Inflammatory macrophage treated with lipopolysaccharide for 4 hours (primary cell): ENCODE data around the gene ACKR3.

Source experiments
- DNase-seq: peaks from one replicate; pipeline ENCODE4 v3.0.0-alpha.2; 2020

Gene ACKR3

DNA sequence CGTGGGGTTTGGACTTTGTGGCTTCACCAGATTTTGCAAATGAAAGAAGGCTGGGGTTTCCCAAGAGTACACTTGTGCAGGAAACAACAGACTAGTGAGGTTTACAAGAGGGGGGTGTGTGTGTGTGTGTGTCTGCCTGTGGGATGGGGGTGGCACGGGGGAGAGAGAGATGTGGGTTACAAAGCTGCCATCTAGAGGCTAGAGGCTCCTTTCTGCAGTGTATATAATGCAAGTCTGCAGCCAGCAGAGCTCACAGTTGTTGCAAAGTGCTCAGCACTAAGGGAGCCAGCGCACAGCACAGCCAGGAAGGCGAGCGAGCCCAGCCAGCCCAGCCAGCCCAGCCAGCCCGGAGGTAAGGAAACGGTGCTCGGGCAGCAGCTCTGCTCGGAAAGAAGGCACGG, at the start of gene ACKR3:
TSS of gene ACKR3 (plus strand) at position 253 of the 401 bp plus-strand sequence. CDS start 10,641 bp downstream, outside the sequence.
- DNase-seq: peak; percentile 71

DNA sequence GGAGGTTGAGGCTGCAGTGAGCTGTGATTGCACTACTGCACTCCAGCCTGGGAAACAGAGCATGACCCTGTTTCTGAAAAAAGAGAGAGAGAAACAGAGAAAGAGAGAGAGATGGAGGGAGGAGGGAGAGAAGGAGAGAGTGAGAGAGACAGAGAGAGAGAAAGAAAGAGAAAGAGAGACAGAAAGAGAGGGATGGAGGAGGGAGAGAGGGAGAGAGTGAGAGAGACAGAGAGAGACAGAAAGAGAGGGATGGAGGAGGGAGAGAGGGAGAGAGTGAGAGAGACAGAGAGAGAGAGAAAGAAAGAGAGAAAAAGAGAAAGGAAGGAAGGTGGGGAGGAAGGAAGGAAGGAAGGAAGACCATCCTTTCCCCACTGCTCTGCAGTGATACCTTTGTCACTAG, 48.1 kb upstream of the ACKR3 start:
- DNase-seq: no peak

DNA sequence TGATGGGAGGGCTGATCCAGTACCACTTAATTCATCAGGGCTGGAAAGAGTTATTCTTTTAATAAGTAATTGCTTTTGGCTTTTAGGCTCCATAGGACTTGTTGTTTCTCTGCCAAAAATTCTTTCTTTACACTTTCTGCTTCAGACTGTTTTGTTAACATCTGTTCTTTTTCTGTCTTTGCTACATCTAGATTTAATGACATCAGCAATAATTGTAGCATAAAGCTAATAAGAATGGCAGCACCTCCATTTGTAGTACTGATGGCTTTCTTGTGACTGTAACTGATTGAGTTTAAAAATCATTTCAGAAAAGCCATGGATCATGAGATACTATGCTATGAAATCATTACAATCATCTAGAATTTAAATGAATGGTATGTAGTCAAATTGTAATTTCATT, 46.4 kb upstream of the ACKR3 start:
- DNase-seq: no peak

DNA sequence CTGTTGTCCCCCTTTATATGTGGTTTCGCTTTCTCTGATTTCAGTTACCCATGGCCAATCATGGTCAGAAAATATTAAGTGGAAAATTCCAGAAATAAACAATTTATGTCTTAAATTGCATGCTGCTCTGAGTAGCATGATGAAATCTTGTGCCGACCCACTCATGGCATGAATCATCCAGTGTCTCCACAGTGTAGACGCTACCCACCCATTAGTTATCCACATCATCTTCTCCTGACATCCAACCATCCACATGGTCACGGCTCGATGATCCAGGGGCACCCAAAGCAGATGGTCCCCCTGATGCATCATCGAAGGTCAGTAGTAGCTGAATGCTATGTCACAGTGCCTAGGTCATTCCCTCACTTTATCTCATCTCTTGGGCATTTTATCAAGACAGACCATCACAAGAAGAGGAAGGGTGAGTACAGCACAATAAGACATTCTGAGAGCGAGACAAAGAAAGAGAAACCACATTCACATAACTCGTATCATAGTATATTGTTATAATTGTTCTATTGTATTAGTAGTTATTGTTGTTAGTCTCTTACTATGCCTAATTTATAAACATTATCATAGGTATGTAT, 44.1 kb upstream of the ACKR3 start:
- peak; percentile 42 for DNase-seq

DNA sequence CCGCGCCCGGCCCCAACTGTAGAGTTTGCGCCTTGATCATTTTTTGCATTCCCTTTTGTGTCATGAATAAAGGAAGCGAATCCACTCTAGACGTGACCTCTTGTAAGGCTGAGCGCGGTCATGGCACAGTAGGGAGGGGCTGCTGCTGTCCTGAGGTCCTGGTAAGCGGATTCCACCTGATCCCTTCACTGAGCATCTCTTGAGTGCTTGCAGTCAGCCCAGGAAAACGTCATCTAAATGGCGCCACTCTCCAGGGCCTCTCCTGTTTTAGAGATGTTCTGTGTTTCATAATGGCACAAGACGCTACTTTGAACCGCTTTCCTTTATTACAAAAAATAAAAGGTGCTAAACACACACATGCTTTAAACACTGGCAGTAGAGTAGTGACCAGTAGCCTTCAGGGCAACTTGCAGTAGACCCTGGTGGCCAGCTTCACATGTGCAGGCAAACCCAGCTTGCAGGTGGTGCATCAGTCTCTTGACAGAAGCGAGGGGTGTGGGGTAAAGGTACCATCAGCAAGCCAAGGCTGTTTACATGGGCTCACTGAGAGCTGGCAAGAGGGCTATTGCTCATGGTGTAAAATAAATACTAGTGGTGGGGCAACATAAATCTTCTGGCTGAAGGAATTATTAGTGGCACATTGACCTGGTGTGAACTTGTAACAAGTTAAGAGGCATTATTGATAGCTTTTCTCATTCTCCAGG, 43.0 kb upstream of the ACKR3 start:
- DNase-seq: no peak

DNA sequence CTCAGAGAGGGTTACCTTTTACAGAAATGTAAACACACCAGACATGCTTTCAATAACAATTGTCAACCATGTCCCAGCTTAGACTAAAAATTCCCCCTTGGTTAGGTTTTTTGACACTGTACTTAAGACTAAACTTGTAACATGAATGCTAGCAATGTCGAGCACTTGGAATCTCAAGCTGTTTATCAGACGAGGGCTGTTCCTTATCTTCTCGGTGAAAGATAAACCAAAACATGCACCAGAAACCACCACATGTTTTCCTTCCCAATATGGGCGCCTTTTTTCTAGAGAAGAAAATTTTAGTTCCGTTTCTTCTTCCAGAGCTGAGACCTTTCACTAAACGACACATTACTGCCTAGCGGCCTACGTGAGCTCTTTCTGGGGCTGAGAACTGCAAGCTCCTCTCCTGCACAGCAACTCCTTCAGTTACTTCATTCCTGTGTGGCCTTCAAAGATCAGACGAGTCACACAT, 42.4 kb upstream of the ACKR3 start:
- DNase-seq: no peak

DNA sequence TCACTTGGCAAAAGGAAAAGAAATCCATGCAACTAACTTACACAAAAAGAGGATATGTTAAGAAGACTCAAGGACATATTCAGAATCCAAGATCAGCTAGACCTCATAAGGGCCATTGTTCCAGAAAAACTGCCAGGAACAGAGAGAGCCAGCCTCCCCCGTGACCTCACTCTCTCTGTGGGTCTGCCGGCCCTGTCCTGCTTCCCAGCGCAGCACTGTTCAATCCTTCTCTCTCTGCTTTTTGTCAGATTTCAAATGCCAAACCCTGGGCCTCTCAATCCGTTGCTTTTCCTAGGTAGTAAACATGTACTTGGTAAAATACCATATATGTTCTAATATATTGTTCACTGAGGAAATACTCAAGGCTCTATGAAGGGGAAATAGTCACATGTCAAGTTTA, 40.0 kb upstream of the ACKR3 start:
- no peak for DNase-seq

DNA sequence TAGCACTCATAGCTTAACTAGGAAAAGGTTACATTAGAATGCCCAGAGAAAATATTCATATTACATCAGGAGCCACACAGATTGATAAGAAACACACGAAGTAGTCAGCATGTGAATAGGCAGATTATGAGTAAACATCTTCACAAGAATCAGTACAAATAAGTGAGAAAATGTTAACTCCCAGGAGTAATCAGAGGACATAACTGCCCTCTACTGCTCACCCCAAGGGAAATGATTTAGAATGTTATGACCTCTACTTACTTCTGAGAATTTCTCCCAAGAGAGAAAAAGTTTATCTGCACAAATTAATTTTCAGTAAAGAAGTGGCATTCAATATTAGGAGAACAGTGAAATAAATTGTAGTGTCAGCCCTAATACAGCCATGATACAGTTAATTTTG, 39.1 kb upstream of the ACKR3 start:
- DNase-seq: no peak

DNA sequence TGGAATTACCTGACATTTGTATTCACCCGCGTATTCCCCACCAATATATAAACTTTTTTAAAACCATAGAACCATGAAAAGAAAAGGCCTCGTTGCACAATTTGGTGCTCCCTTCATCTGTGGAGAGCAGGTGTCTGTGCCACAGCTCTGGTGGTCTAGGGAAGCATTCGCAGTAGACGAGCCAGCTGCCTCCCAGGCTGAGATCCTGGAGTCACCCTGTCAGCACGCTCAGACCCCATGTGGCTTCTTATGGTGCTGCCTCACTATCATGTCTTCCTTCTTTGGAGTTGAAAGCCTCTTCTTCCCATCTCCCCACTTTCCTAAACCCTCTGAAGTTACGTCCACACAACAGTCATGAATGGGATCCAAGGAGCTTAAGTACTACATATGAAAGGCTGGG, 38.4 kb upstream of the ACKR3 start:
- no peak for DNase-seq

DNA sequence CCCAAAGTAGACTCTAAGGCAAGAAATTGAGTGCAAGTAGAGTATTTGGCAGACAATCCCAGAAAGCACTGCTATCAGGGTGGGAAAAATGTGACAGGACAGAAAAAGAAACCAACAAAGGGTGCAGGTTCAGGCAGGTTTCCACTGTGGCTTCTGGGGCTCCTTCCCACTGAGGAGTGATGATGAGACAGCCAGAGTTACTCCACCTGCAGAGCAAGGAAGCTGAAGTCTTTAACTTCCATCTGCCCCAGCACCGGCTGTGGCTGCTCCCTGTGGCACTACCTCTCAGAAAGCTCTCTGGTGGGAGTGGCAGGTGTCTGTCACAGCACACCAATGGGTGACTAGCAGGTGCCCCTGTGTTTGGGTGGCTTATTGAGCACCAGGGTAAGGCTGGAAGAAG, 37.6 kb upstream of the ACKR3 start:
- no peak for DNase-seq

DNA sequence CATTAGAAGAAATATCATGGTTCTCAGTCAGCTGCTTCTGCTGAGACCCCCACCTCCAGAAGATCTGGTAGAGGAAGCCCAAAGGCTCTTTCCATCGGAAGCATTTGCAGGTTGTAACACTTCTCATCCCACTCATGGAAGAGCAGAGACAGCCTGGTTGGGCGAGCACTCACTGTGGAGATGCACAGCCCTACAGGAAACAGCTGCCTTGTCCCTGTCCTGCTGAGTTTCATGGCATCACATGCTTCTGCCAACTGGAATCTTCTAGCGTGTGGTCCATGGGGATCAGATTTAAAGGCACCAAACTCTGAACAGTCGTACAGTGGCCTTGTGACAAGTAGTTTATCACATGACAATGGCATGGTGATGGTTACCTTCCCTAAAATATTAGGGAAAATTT, 36.3 kb upstream of the ACKR3 start:
- no peak for DNase-seq

DNA sequence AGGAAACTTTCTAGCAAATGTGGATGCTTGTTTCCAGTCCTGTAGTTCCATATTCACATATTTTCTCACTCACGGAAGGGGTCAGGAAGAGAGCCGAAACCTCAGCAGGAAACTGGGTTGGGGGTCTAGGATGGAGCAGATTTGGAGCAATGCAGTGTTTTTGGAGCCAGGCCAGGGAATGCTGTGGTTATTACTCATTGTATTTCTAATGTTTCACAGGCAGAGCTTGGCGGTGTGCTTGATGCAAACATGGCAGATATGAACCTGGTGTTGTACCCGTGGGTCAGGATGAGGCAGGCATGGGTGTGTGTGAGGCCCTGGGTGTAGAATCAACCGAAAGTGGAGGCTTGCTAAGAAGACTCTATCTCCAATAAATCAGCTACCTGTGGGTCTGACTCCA, 34.6 kb upstream of the ACKR3 start:
- no peak for DNase-seq

DNA sequence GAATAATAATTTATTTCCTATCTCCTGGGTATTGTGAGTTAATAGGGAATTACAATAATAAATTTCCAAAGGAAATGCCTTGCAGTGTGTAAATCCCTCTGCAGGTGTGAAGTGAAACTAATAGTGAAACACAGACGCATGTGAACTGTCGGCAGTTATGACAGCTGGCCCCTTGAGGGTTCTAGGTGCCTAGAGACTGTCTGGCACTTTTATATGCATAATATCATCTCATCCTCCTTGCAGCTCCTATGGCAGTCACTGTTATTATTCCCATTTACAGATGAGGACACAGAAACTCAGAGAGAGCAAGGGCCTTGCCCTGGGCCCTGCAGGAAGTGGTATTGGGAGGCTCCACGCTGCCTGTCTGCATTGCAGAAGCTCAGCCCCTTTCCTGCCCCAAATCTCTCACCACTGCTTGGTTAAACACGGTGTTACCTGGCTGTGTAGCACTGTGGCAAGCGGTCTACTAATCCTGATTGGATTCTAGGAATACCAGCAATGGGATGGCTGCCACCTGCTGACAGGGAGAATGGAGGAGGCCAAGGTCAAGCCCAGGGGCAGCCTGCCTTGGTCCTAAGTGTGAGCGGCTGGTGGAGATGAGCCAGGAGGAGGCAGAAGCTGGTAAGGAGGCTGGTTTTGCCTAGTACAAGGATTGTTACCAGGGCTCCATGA, 32.8 kb upstream of the ACKR3 start:
- DNase-seq: no peak

DNA sequence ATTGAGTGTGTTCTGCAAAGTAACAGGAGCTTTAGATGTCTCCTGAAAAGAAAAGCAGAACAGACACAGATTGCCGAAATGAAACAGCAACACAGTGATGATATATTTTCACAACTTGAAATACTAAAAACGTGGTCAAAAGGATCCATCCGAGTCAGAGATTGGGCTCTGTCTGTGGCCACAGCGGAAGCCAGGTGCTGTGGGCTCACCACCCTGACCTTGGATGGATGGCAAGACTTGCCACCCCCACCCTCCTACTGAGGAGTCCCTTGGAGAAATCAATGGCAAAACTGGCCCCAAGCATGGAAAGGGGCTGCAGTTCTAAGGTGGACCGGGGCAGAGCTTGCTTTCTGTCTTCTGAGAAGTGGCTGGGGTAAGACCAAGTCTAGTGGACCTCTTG, 31.4 kb upstream of the ACKR3 start:
- DNase-seq: peak; percentile 40

DNA sequence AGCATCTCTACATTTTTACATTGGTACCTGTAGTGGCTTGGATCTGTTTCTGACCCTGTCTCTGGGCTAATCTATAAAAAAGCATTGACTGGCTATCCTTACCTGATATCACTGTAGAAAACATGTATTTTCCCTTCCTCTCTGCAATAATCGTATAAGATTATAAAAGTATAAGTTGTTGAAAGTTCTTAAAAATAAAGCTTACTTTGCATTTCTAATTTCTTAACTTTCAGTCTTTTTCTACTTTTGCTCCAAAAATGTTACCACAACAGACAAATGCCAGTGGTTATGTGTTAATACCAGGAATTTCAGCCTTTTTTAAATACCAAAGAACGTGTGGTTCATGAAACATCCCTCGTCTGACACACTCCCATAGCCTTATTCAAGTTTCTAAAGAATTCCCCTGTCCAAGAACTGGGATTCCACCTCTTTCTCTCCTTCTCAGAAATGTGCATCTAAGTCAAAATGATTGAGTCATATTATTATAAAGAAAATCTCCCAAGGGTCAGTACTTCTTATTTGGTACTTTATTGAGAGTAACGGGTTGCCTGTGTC, 28.5 kb upstream of the ACKR3 start:
- DNase-seq: no peak

DNA sequence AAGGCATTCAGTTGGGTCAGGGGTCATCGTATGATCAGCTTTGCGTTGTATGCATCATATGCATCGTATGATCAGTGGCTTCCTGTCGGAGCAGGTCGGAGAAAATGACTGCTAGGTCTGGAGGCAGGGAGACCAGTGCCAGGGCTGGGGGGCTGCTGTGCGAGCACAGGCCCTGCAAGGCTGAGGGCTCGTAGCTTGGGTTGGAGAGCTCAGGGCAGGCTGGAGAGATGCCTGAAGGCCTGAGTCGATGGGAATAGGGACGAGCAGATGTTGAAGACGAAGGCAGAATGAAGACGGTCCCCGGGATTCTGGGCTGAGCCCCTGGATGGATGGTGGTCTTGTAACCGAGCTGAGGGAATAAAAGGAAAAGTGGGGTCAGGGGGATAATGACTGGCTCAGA, 25.3 kb upstream of the ACKR3 start:
- DNase-seq: no peak

DNA sequence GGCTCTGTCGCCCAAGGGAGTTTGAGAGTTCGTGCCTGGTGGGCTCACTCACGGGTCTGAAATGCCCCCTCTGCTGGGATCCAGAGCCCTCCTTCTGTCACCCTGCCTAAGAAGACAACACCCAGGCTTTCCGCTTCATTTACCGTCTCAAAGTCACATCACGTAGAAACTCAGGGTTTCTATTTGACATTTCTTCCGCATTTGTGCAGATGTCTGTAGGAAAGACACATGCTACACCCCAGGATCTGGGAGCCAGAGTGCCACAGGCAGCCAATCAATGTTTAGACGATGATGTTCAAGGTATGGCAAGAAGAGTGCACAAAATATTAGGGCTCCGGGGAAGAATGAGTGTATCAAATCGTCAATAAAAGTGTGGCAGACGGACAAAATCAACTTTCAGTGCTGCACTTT, 24.4 kb upstream of the ACKR3 start:
- peak; percentile 49 for DNase-seq

DNA sequence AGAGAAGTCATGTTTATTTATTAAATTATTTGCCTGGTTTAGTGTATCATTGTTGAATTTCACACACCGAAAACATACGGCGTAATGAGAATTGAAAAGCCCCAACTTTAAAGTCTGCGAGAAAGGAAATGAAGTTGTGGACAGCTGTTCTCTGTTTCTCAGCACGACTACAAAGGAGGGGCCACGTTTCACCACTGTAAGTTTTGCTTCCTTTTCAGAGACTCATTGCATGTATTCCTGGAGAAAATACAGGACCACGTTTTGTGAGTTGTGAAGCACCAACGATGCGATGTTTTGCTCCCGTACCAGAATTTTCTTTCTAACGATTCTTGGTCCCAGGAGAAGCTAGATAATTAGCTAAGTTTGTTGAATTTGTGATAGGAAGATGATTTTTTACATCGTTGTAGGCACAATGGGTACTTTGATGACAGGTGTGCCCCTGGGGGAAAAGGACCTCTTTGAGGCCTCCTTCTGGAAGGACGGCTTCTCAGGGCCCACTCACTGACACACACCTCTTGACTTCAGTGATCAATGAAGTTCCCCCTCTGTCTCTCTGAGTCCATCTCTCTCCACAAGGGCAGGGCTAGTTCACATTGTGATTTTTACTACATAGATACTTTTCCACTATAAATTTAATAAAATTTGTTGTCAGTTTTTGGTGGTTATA, 23.7 kb upstream of the ACKR3 start:
- DNase-seq: peak; percentile 50

DNA sequence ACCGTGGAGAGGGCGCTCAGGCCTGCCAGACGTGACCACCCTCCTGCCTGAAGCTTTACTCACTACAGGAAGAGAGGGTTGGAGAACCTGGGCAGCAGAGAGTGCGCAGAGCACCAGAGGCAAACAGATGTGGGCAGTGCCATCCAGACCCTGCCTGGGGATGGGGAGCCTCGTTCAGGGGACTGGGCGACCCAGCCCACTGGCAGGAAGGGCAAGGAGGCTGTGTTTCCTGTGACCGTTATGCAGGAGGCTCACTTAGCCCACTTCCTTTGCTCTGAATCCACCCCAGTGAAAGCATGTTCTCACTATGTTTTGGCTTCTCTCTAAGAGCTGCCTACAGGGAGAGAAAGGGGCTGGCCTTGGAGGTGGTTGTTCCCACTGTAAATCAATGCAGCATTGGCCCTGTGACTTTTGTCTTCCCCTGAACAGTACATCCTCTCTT, 23.0 kb upstream of the ACKR3 start:
- no peak for DNase-seq

DNA sequence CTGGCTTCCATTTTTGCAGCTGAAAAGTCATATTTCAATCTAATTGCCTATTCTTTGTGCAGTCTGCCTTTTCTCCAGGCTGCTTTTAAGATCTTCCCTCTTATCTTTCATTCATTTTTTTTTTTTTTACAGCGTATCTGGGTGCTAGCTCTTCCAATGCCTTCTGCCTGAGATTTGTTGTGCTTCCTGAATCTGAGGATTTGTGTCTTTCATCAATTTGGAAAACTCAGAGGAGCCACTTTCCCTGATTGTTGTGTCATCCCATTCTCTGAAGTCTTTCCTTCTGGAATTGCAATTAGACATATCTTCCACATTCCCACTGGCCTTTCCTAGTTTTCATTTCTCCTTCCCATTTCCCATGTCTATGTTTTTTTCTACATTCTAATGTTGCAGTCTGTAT, 21.9 kb upstream of the ACKR3 start:
- no peak for DNase-seq

DNA sequence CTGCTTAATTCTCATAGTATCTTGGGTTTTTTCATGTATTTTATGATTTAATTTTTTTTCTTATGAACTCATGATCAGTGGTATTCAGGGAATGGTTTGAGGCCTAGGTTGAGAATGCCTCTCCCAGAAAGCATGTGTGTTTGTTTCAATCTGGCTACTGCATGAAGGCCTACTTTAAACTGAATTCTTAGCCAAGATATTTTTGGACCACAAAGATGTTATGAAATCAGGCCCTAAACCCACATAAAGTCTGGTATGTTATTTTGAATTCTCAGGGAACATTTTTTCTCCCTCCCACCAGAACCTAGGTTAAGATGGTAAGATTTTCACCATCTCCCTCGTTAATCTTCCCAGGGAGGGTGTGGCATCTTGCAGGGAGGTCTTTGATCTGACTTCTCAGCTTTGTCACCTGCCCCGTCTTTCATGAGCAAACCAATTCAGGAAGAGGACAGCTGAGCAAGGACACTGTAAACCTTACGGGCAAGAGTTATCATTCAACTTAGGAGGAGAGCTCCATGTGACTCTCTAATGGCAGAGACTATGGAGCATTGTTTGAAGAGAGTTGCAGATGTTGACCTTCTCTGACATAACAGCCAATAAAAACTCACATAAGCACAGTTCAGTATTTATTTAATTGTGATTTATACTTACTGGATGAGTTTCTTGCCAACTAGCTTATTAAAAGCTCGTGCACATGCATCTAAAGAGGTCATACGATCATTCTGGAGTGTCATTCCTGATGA, 21.3 kb upstream of the ACKR3 start:
- DNase-seq: no peak

DNA sequence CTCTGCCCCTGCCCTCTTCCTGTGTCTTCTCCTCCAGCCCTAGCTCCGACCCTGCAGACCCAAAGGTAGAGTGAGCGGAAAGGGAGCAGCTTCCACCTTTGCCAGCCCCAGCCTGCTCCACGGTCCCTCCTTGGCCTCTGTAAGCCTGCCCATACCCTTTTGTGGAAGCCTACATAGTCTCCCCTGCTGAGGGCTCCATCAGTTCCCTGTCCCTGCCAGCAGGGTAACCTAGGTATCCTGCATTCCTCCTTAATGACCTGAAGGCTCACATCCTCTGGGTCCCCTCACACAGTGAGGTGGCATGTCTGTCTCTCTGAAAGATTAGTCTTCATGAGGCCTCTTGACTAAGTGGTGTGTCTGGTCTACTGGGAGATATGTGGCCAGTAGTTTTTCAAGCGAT, 20.5 kb upstream of the ACKR3 start:
- no peak for DNase-seq

DNA sequence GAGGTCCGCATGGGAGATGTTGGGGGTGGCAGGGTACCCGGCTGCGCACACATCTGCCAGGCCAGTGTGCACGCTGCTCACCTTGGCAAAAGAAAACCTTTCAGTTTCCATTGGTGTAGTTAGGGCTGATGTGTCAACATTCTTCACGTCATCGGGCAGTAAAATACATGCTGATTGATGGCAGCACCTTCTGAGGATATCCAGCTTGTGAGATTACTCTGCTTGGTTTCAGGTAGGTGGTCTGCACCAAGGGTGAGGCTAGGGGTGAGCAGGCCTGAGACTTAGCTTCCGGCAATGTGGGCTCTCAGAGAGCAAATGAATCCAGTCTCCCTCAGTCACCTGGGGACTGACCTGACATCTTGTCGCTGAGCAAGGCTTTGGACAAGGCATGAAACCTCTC, 19.3 kb upstream of the ACKR3 start:
- no peak for DNase-seq
